Measurements from ENCODE around the gene NPTX1.

Gene NPTX1

GRCh38 chr17:80446645-80447405 lies 29.6 kb downstream of the NPTX1 start:
- no peak for DNase-seq (ENCODE audit: low read depth in 2 of 2, low spot score in 1 of 2)

- DNase-seq (ENCODE audit: low read depth in 2 of 2, low spot score in 1 of 2) = no peak
These were observed 30.7 kb downstream of the NPTX1 start for GRCh38 chr17:80445726-80446110.

GRCh38 chr17:80445007-80445725 lies 31.2 kb downstream of the NPTX1 start:
- no peak for DNase-seq (ENCODE audit: low read depth in 2 of 2, low spot score in 1 of 2)

GRCh38 chr17:80444644-80444979 lies 31.8 kb downstream of the NPTX1 start:
- no peak for DNase-seq (ENCODE audit: low read depth in 2 of 2, low spot score in 1 of 2)

- DNase-seq (ENCODE audit: low read depth in 2 of 2, low spot score in 1 of 2) = no peak
These were observed 32.3 kb downstream of the NPTX1 start for GRCh38 chr17:80443916-80444643.

GRCh38 chr17:80443498-80443897 lies 32.9 kb downstream of the NPTX1 start:
- no peak for DNase-seq (ENCODE audit: low read depth in 2 of 2, low spot score in 1 of 2)

- DNase-seq (ENCODE audit: low read depth in 2 of 2, low spot score in 1 of 2) = no peak
These were observed 33.6 kb downstream of the NPTX1 start for GRCh38 chr17:80442764-80443163.

- no peak for DNase-seq (ENCODE audit: low read depth in 2 of 2, low spot score in 1 of 2)
These were observed 34.1 kb downstream of the NPTX1 start for GRCh38 chr17:80442323-80442659.

- DNase-seq (ENCODE audit: low read depth in 2 of 2, low spot score in 1 of 2) = no peak
These were observed 34.6 kb downstream of the NPTX1 start for GRCh38 chr17:80441598-80442322.

GRCh38 chr17:80441133-80441578 lies 35.3 kb downstream of the NPTX1 start:
- DNase-seq (ENCODE audit: low read depth in 2 of 2, low spot score in 1 of 2) = no peak

GRCh38 chr17:80439499-80439898 lies 36.9 kb downstream of the NPTX1 start:
- DNase-seq (ENCODE audit: low read depth in 2 of 2, low spot score in 1 of 2) = no peak

GRCh38 chr17:80438806-80439205 lies 37.6 kb downstream of the NPTX1 start:
- no peak for DNase-seq (ENCODE audit: low read depth in 2 of 2, low spot score in 1 of 2)

GRCh38 chr17:80437532-80437931 lies 38.9 kb downstream of the NPTX1 start:
- DNase-seq (ENCODE audit: low read depth in 2 of 2, low spot score in 1 of 2) = no peak

- no peak for DNase-seq (ENCODE audit: low read depth in 2 of 2, low spot score in 1 of 2)
These were observed 42.3 kb downstream of the NPTX1 start for GRCh38 chr17:80433916-80434666.

GRCh38 chr17:80432961-80433550 lies 43.4 kb downstream of the NPTX1 start:
- DNase-seq (ENCODE audit: low read depth in 2 of 2, low spot score in 1 of 2) = no peak

GRCh38 chr17:80432350-80432955 lies 44.0 kb downstream of the NPTX1 start:
- DNase-seq (ENCODE audit: low read depth in 2 of 2, low spot score in 1 of 2) = no peak

GRCh38 chr17:80431246-80432195 lies 44.9 kb downstream of the NPTX1 start:
- DNase-seq (ENCODE audit: low read depth in 2 of 2, low spot score in 1 of 2) = no peak

GRCh38 chr17:80430446-80431245 lies 45.8 kb downstream of the NPTX1 start:
- no peak for DNase-seq (ENCODE audit: low read depth in 2 of 2, low spot score in 1 of 2)
